AG09309 (cell line): ENCODE measurements around the gene KRTAP10-9.
"Not testable (repeated sequence)": the region's sequence is repeated elsewhere in the genome, so short reads cannot be mapped to it uniquely, and the experiment has no call there.

Experiments
- DNase-seq: peaks from one replicate; pipeline ENCODE4 v3.0.0-alpha.2; 2010; ENCODE audit warnings: low read depth
- H3K4me3 ChIP-seq: 2 replicates; pipeline ENCODE4 v1.5.1; 2011; ENCODE audit warnings: mild to moderate bottlenecking, low read depth, low read length, moderate library complexity; ENCODE audit not compliant: control insufficient read depth
- TF ChIP-seq, protein P1 (sequence below): IDR thresholded peaks from 2 replicates; pipeline ENCODE4 v1.5.1; 2011; ENCODE audit warnings: mild to moderate bottlenecking, low read depth, low read length, inconsistent platforms; ENCODE audit not compliant: insufficient read depth, control insufficient read depth; ENCODE audit errors: missing control alignments

Gene KRTAP10-9

GRCh38 chr21:44590311-44590721, 36.6 kb upstream of the KRTAP10-9 start:
- no peak for DNase-seq
- TF ChIP-seq, protein P1, sequence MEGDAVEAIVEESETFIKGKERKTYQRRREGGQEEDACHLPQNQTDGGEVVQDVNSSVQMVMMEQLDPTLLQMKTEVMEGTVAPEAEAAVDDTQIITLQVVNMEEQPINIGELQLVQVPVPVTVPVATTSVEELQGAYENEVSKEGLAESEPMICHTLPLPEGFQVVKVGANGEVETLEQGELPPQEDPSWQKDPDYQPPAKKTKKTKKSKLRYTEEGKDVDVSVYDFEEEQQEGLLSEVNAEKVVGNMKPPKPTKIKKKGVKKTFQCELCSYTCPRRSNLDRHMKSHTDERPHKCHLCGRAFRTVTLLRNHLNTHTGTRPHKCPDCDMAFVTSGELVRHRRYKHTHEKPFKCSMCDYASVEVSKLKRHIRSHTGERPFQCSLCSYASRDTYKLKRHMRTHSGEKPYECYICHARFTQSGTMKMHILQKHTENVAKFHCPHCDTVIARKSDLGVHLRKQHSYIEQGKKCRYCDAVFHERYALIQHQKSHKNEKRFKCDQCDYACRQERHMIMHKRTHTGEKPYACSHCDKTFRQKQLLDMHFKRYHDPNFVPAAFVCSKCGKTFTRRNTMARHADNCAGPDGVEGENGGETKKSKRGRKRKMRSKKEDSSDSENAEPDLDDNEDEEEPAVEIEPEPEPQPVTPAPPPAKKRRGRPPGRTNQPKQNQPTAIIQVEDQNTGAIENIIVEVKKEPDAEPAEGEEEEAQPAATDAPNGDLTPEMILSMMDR, result no peak

DNA sequence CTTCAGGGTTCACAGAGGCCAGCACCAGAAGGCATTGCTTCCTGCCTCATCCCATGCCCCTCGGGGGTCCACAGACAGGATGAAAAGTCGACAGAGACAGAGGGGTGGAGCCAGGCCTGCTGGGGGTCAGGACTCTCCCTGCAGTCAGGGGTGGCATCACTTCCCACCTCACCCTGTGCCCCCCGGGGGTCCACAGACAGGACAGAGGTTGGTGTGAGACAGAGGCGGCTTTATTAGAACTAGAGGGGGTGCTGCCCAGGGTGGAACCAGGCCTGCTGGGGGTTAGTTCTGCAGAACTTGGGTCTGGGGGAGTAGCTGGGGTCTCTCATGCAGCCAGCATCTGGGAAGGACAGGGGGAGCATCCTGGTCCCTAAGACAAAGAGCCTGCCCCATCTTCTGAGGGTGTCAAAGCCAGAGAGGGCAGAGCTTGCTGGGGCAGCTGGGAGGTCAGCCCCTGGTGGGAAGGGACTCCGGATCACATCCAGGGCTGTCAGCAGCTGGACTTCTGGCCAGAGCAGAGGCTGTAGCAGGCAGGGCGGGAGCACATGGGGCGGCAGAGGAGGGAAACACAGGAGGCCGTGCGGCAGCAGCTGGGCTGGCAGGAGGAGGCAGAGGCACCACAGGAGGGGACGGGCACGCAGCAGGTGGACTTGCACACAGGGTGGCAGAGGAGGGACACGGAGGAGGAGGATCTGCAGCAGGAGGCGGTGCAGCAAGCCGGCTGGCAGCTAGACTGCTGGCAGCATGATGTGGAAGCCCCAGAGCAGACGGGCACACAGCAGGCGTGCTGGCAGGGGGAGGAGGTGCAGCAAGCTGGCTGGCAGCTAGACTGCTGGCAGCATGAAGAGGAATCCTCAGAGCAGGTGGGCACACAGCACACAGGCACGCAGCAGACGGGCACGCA, 35.7 kb upstream of the KRTAP10-9 start:
- not testable (repeated sequence) for H3K4me3 ChIP-seq, DNase-seq

More at GRCh38 chr21:44590311-44590721, 36.6 kb upstream of the KRTAP10-9 start:
- no peak overlapping the region for H3K4me3 ChIP-seq

GRCh38 chr21:44591801-44592130, 35.1 kb upstream of the KRTAP10-9 start:
- DNase-seq, result not testable (repeated sequence)

GRCh38 chr21:44592446-44593311, 34.2 kb upstream of the KRTAP10-9 start, which contains the start of gene KRTAP10-6:
Gene KRTAP10-6 (minus strand): TSS chr21:44592505. CDS start chr21:44592484, 21 bp downstream.
- TF ChIP-seq, protein P1, result no peak
- no peak within 1 kb of the TSS for H3K4me3 ChIP-seq
- DNase-seq, result no peak

More at GRCh38 chr21:44591801-44592130, 35.1 kb upstream of the KRTAP10-9 start:
- H3K4me3 ChIP-seq, result not testable (repeated sequence)

DNA sequence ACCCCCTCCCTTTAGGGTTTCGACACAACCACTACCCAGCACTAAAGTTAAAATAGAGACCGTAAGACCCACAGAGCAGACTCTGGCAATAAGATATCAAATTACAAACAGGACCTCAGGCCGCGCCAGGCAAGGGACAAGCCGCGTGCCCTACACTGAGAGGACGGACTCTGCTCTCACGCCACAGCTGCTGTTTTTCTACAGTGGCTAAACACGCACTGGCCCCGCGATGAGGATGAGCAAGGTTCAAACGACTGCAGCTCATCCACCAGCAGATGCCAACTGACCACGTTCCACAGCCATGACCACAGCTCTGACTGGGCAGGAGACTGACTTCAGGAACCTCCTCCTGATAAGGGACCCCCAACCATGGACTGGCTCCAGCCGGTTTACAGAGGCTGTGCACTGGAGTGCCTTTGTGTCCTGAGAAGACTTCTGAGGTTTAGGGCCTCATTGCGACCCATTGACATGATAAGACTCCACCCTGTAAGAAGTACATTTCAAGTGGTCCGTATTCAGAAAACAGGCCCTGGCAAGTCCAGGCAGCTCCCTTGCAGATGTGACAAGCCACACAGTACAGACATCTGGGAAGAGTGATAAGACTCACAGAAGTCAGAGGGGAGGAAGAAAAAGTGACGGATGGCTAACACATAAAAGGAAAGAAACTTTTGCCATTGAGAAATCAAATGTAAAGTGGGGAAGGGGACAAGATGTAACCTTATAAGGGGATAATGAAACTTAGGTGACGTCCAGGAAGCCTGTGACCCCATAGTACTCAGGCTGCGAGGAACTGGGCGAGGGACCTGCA, 33.1 kb upstream of the KRTAP10-9 start:
- DNase-seq, result no peak
- no peak overlapping the region for H3K4me3 ChIP-seq
- TF ChIP-seq, protein P1, result no peak

DNA sequence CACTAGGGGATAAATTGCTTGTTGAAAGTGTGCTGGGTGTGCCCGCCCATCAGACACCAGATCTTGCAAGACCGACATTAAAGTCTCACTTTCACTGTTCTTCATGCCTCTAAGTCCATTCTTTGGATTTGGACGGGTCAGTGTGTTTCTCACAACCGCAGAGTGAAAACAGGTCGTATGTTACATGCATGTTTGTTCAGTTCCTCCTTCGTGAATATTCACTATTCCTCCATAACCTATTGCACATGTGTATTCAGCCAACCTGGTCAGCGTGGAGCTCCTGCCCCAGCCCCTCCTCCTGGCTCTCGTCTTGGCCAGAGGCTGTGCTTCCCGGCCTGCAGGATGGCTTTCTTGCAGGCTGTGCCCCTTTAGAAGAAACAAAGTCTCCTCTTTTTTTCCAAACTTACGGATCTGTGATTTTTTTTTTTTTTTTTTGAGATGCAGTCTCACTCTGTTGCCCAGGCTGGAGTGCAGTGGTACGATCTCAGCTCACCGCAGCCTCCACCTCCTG, 32.4 kb upstream of the KRTAP10-9 start:
- no peak for DNase-seq
- no peak overlapping the region for H3K4me3 ChIP-seq
- TF ChIP-seq, protein P1, result no peak

GRCh38 chr21:44595524-44595923, 31.4 kb upstream of the KRTAP10-9 start:
- no peak overlapping the region for H3K4me3 ChIP-seq
- DNase-seq, result no peak
- TF ChIP-seq, protein P1, result no peak
